Left lung (tissue), 10 donors: ENCODE results near the gene FLG. TPM values are rescaled to one million over a fixed set of nuclear protein-coding genes. Genes with fewer than 3 reads are reported as not detected.
A peak's percentile ranks its signal among the peaks of the same experiment; 100 is the strongest.

Experiments used
- ATAC-seq: fragments of 200-7000 bp; cut with Tn5 transposase; one replicate; pipeline ENCODE4 v1.9.1; 2020; ENCODE audit warnings: moderate library complexity
- DNase-seq, 4 donors: peaks; one replicate each; pipeline ENCODE4 v3.0.0-alpha.2; 2013 to 2020
- H3K27ac ChIP-seq, 2 donors: fragments of 200-600 bp; sonication (generic) in 1 of 2; one replicate each; pipeline versions ENCODE4 v1.5.0 to v1.8.0; 2020 to 2021
- H3K27me3 ChIP-seq, 2 donors: fragments of 200-600 bp; sonication (generic) in 1 of 2; one replicate each; pipeline versions ENCODE4 v1.5.0 to v1.8.0; 2020 to 2021
- H3K36me3 ChIP-seq, 2 donors: fragments of 200-600 bp; sonication (generic) in 1 of 2; one replicate each; pipeline versions ENCODE4 v1.5.0 to v1.8.0; 2020 to 2021
- H3K4me1 ChIP-seq, 2 donors: fragments of 200-600 bp; one replicate each; pipeline ENCODE4 v1.8.0; 2021
- H3K4me3 ChIP-seq, 2 donors: fragments of 200-600 bp; sonication (generic) in 1 of 2; one replicate each; pipeline versions ENCODE4 v1.5.0 to v1.8.0; 2020 to 2021; ENCODE audit warnings: mild to moderate bottlenecking in 1 of 2
- H3K9me3 ChIP-seq, 2 donors: fragments of 200-600 bp; sonication (generic) in 1 of 2; one replicate each; pipeline versions ENCODE4 v1.5.0 to v1.8.0; 2020 to 2021
- CTCF ChIP-seq, 2 donors: fragments of 200-600 bp; sonication (generic) in 1 of 2; IDR thresholded peaks; one replicate each; pipeline versions ENCODE4 v1.5.0 to v1.8.0; 2021; ENCODE audit warnings: antibody characterized with exemption in 2 of 2
- intact Hi-C, 2 donors: fragments of 100-400 bp; cut with DNase I; formaldehyde crosslinking; loops; one replicate each; pipeline versions ENCODE4 v1.11.2 to v1.14.2; 2022
- polyA plus RNA-seq, 6 donors: library from polyadenylated mRNA; unstranded; fragments of 120-200 nt; gene quantifications; one replicate each; pipeline ENCODE4 v1.2.1, GENCODE V29; 2013; ENCODE audit not compliant: insufficient read length in 6 of 6
- total RNA-seq, 2 donors: library from RNA; stranded (reverse); fragmentation: NEBNext Ultra II Directional; extraction: Animal tissue kit (Norgen Biotek cat#: 25700); gene quantifications; one replicate each; pipeline ENCODE4 v1.2.1, GENCODE V29; 2021
- donor health status: DM: no; HTN: yes; CAD: no.
- donor health status: DM: no; HTN: no; CAD: no.

FLG gene
- total and polyA plus RNA-seq, 8 donors: 0.14 to 2.0 (median 1.4) TPM; not detected in 2

GRCh38 chr1:152356736-152357135 lies 31.7 kb upstream of the FLG start:
- DNase-seq: no peak
- intact Hi-C loops: no loop called here
- H3K27me3 ChIP-seq: no peaks in the 10 kb centered on the region

GRCh38 chr1:152349611-152350010 lies 24.6 kb upstream of the FLG start:
- intact Hi-C loops: no loop called here
- Histone ChIP-seq H3K9me3 (no peaks in the 10 kb centered on the region), H3K27me3 (no peaks in the 10 kb centered on the region), H3K27ac (no peak overlapping the region), H3K4me3 (no peak overlapping the region), H3K4me1 (no peaks in the 10 kb centered on the region), H3K36me3 (no peaks in the 10 kb centered on the region)
- no peak for ATAC-seq
- TF ChIP-seq CTCF (IDR thresholded peaks at IDR 0.05): no peak
- no peak for DNase-seq

More at GRCh38 chr1:152356736-152357135, 31.7 kb upstream of the FLG start:
- no peaks in the 10 kb centered on the region for H3K36me3 ChIP-seq
- no peaks in the 10 kb centered on the region for H3K9me3 ChIP-seq
- no peak overlapping the region for H3K27ac ChIP-seq
- TF ChIP-seq CTCF (IDR thresholded peaks at IDR 0.05): no peak
- no peak for ATAC-seq
- H3K4me3 ChIP-seq: no peak overlapping the region
- H3K4me1 ChIP-seq: no peaks in the 10 kb centered on the region

- Histone ChIP-seq H3K27ac (no peak overlapping the region), H3K36me3 (no peaks in the 10 kb centered on the region), H3K4me1 (no peaks in the 10 kb centered on the region), H3K4me3 (no peak overlapping the region), H3K9me3 (no peaks in the 10 kb centered on the region), H3K27me3 (no peaks in the 10 kb centered on the region)
- no peak for ATAC-seq
- no peak for DNase-seq
- TF ChIP-seq CTCF (IDR thresholded peaks at IDR 0.05): no peak
- intact Hi-C loops: no loop called here
Observed at GRCh38 chr1:152348447-152348846, 23.4 kb upstream of the FLG start.

- intact Hi-C loops: no loop called here
- no peaks in the 10 kb centered on the region for H3K4me1 ChIP-seq
- TF ChIP-seq CTCF (IDR thresholded peaks at IDR 0.05): peak; percentile 85 to 86
- H3K36me3 ChIP-seq: no peaks in the 10 kb centered on the region
- DNase-seq: peak in 2 of 4 donors; percentile 16 to 48
- ATAC-seq: peak; percentile 82
- no peak overlapping the region for H3K27ac ChIP-seq
- H3K27me3 ChIP-seq: peaks cover 0 to 8% of the 10 kb centered on the region in 2 donors
- H3K9me3 ChIP-seq: no peaks in the 10 kb centered on the region
- H3K4me3 ChIP-seq: no peak overlapping the region
Observed at GRCh38 chr1:152347116-152347728, 22.2 kb upstream of the FLG start.

- Histone ChIP-seq H3K9me3 (no peaks in the 10 kb centered on the region), H3K36me3 (no peaks in the 10 kb centered on the region), H3K27ac (no peak overlapping the region), H3K27me3 (peaks cover 0 to 8% of the 10 kb centered on the region in 2 donors), H3K4me3 (no peak overlapping the region), H3K4me1 (no peaks in the 10 kb centered on the region)
- DNase-seq (no peak), ATAC-seq (no peak)
- TF ChIP-seq CTCF (IDR thresholded peaks at IDR 0.05): no peak
- intact Hi-C loops: no loop called here
Observed at GRCh38 chr1:152344438-152344837, 19.4 kb upstream of the FLG start.
